PC-9 (cell line): Measurements from ENCODE around the gene TENM4. TPM values are rescaled to one million over a fixed set of nuclear protein-coding genes. Genes with fewer than 3 reads are reported as not detected.

Experiments used
- BruUV-seq: library from RNA; stranded (reverse); fragments of 400-500 nt; replicated peaks from 2 replicates; lab custom pipeline; 2021; lab: Mats Ljungman, UMichigan
- CTCF ChIA-PET: fragments of 300-600 bp; sonication (Branson Sonifier 250); formaldehyde crosslinking; loops from one replicate; lab custom pipeline; 2022; ENCODE audit warnings: antibody characterized with exemption; lab: Charles Lee
- POLR2A ChIA-PET: fragments of 300-600 bp; sonication (Branson Sonifier 250); formaldehyde crosslinking; loops from one replicate; lab custom pipeline; 2022; ENCODE audit warnings: antibody characterized with exemption; ENCODE audit not compliant: unreplicated experiment; lab: Charles Lee
- DNase-seq, 2 experiments: peaks; one replicate each; pipeline versions ENCODE4 v3.0.0 to v3.0.0-alpha.2; 2015 to 2022; ENCODE audit warnings: mixed read lengths in 1 of 2
- H2AFZ ChIP-seq: fragments of 200-600 bp; sonication (generic); 2 replicates; pipeline ENCODE4 v1.8.1; 2017; ENCODE audit warnings: antibody characterized with exemption
- H3F3A ChIP-seq: fragments of 200-600 bp; sonication (generic); 2 replicates; pipeline ENCODE4 v1.8.1; 2017; ENCODE audit warnings: antibody characterized with exemption, mild to moderate bottlenecking, low read depth; ENCODE audit not compliant: insufficient read depth
- H3K27ac ChIP-seq: fragments of 200-600 bp; sonication (generic); 2 replicates; pipeline ENCODE4 v1.6.1; 2016; ENCODE audit warnings: mixed run types
- H3K27me3 ChIP-seq: fragments of 200-600 bp; sonication (generic); 2 replicates; pipeline ENCODE4 v1.6.1; 2016; ENCODE audit warnings: low read depth, mixed run types; ENCODE audit not compliant: insufficient read depth
- H3K36me3 ChIP-seq: fragments of 200-600 bp; sonication (generic); 2 replicates; pipeline ENCODE4 v1.6.1; 2016; ENCODE audit warnings: low read depth, mixed run types
- H3K4me1 ChIP-seq: fragments of 200-600 bp; sonication (generic); replicated peaks from 2 replicates; pipeline ENCODE4 v1.6.1; 2016; ENCODE audit warnings: mixed run types; ENCODE audit not compliant: insufficient read depth
- H3K4me2 ChIP-seq: fragments of 200-600 bp; sonication (generic); 2 replicates; pipeline ENCODE4 v1.6.1; 2017; ENCODE audit warnings: mixed run types
- H3K4me3 ChIP-seq: fragments of 200-600 bp; sonication (generic); 2 replicates; pipeline ENCODE4 v1.6.1; 2016; ENCODE audit warnings: mixed run types
- H3K79me2 ChIP-seq: fragments of 200-600 bp; sonication (generic); 2 replicates; pipeline ENCODE4 v1.6.1; 2017; ENCODE audit warnings: low read depth, mixed run types
- H3K9me2 ChIP-seq: fragments of 200-600 bp; sonication (generic); 2 replicates; pipeline ENCODE4 v1.8.1; 2017; ENCODE audit warnings: mild to moderate bottlenecking; ENCODE audit not compliant: insufficient read depth
- H3K9me3 ChIP-seq: fragments of 200-600 bp; sonication (generic); 2 replicates; pipeline ENCODE4 v1.8.1; 2016; ENCODE audit warnings: low read depth; ENCODE audit not compliant: insufficient read depth
- H4K20me1 ChIP-seq: fragments of 200-600 bp; sonication (generic); 2 replicates; pipeline ENCODE4 v1.8.1; 2017; ENCODE audit not compliant: insufficient read depth
- CTCF ChIP-seq: fragments of 200-600 bp; sonication (generic); conservative IDR thresholded peaks from 2 replicates; pipeline ENCODE4 v1.6.1; 2017; ENCODE audit warnings: mixed run types, antibody characterized with exemption, mild to moderate bottlenecking, moderate library complexity
- EZH2 ChIP-seq: fragments of 200-600 bp; sonication (generic); IDR thresholded peaks from 2 replicates; pipeline ENCODE4 v1.8.0; 2017; ENCODE audit warnings: antibody characterized with exemption, low read depth
- intact Hi-C: fragments of 100-400 bp; cut with micrococcal nuclease; formaldehyde crosslinking; loops from one replicate; pipeline ENCODE4 v1.10.0; 2022; ENCODE audit not compliant: unreplicated experiment
- total RNA-seq: library from RNA; stranded (reverse); gene quantifications from 2 replicates; pipeline ENCODE4 v1.2.3, GENCODE V29; 2021

The TENM4 gene
- total RNA-seq, 1 experiment from 2014 or later = not detected

- H3K4me2 ChIP-seq = no peak overlapping the region
- H3K36me3 ChIP-seq = no peaks in the 10 kb centered on the region
- intact Hi-C loops = no loop called here
- TF ChIP-seq EZH2 = no peak
- no peak for TF ChIP-seq CTCF
- H3K4me1 ChIP-seq = peaks cover 13% of the 10 kb centered on the region
- no peak overlapping the region for H2AFZ ChIP-seq
- H3K9me2 ChIP-seq = no peaks in the 10 kb centered on the region
- CTCF ChIA-PET = no interaction called here
- no peaks in the 10 kb centered on the region for H3K9me3 ChIP-seq
- POLR2A ChIA-PET = no interaction called here
- peaks cover 40% of the 10 kb centered on the region for H3K27me3 ChIP-seq
- H3K27ac ChIP-seq = no peak overlapping the region
- no peak for DNase-seq
- no TSS peak for BruUV-seq
- no peaks in the 10 kb centered on the region for H3K79me2 ChIP-seq
- H4K20me1 ChIP-seq = no peaks in the 10 kb centered on the region
- H3K4me3 ChIP-seq = no peak overlapping the region
- H3F3A ChIP-seq = no peaks in the 10 kb centered on the region
Observed at GRCh38 chr11:79434283-79434682, 6.5 kb downstream of the TENM4 start.

- no peaks in the 10 kb centered on the region for H3K36me3 ChIP-seq
- ChIA-PET CTCF (no interaction called here), POLR2A (no interaction called here)
- no peaks in the 10 kb centered on the region for H3K9me3 ChIP-seq
- no peak for TF ChIP-seq EZH2
- no peak for TF ChIP-seq CTCF
- peaks cover 13% of the 10 kb centered on the region for H3K4me1 ChIP-seq
- H3F3A ChIP-seq = no peaks in the 10 kb centered on the region
- intact Hi-C loops = no loop called here
- H3K27me3 ChIP-seq = peaks cover 20% of the 10 kb centered on the region; the same call in 1 of the 2 replicates
- peak overlapping the region; percentile 2; the same call in 1 of the 2 replicates for H3K27ac ChIP-seq
- no peak overlapping the region for H3K4me3 ChIP-seq
- H3K9me2 ChIP-seq = no peaks in the 10 kb centered on the region
- no peak for DNase-seq
- no peaks in the 10 kb centered on the region for H3K79me2 ChIP-seq
- no TSS peak for BruUV-seq
- H3K4me2 ChIP-seq = 0 out of 2 replicates have a peak overlapping the region, but pooled peaks have one; percentile 10
- H2AFZ ChIP-seq = no peak overlapping the region
- H4K20me1 ChIP-seq = no peaks in the 10 kb centered on the region
Observed at GRCh38 chr11:79432138-79432537, 8.7 kb downstream of the TENM4 start.

- no TSS peak for BruUV-seq
- Histone ChIP-seq H3K4me1 (peaks cover 13% of the 10 kb centered on the region), H3K4me3 (no peak overlapping the region), H3F3A (no peaks in the 10 kb centered on the region), H3K79me2 (no peaks in the 10 kb centered on the region), H3K27me3 (peaks cover 14% of the 10 kb centered on the region; the same call in 1 of the 2 replicates), H3K9me3 (no peaks in the 10 kb centered on the region), H3K9me2 (no peaks in the 10 kb centered on the region), H3K36me3 (no peaks in the 10 kb centered on the region), H3K4me2 (peak overlapping the region; percentile 10; the same call in 1 of the 2 replicates), H2AFZ (no peak overlapping the region), H3K27ac (peak overlapping the region; percentile 2), H4K20me1 (no peaks in the 10 kb centered on the region)
- CTCF ChIA-PET = no interaction called here
- POLR2A ChIA-PET = no interaction called here
- no peak for TF ChIP-seq CTCF
- no peak for TF ChIP-seq EZH2
- intact Hi-C loops = no loop called here
- no peak for DNase-seq
Observed at GRCh38 chr11:79431535-79431934, 9.3 kb downstream of the TENM4 start.
